SK-N-SH treated with all-trans-retinoic acid at 6 μM for 48 hours (cell line): Measurements from ENCODE around the gene ATP4B.

Experiments
- ATAC-seq: fragments of 200-7000 bp; cut with Tn5 transposase; 3 replicates; pipeline ENCODE4 v1.9.1; 2020; ENCODE audit warnings: mild to moderate bottlenecking, moderate library complexity
- ARNTL ChIP-seq: fragments of 450-650 bp; formaldehyde crosslinking; IDR thresholded peaks from 2 replicates; pipeline ENCODE4 v1.5.0; 2020; ENCODE audit warnings: low read depth, mild to moderate bottlenecking, moderate library complexity, borderline replicate concordance
- BACH2 ChIP-seq: fragments of 250-450 bp; sonication (Bioruptor Pico); IDR thresholded peaks from 2 replicates; pipeline ENCODE4 v1.9.0; 2021; ENCODE audit warnings: mild to moderate bottlenecking, borderline replicate concordance
- CREB5 ChIP-seq: fragments of 250-450 bp; sonication (Bioruptor Pico); IDR thresholded peaks from 2 replicates; pipeline ENCODE4 v1.5.1; 2020; ENCODE audit warnings: low read depth, mild to moderate bottlenecking, moderate library complexity
- CSDC2 ChIP-seq: fragments of 250-450 bp; sonication (Bioruptor Pico); IDR thresholded peaks from 2 replicates; pipeline ENCODE4 v1.5.0; 2020; ENCODE audit warnings: mild to moderate bottlenecking, moderate library complexity
- CSRNP3 ChIP-seq: fragments of 250-450 bp; sonication (Bioruptor Pico); IDR thresholded peaks from 2 replicates; pipeline ENCODE4 v1.5.1; 2021; ENCODE audit warnings: mild to moderate bottlenecking, moderate library complexity
- ESRRG ChIP-seq: fragments of 250-450 bp; sonication (Bioruptor Pico); IDR thresholded peaks from 2 replicates; pipeline ENCODE4 v1.6.1; 2021; ENCODE audit warnings: mild to moderate bottlenecking
- GLIS3 ChIP-seq: fragments of 250-450 bp; sonication (Bioruptor Pico); IDR thresholded peaks from 2 replicates; pipeline ENCODE4 v1.5.0; 2020; ENCODE audit warnings: mild to moderate bottlenecking, moderate library complexity
- ISL1 ChIP-seq: fragments of 250-450 bp; sonication (Bioruptor Pico); IDR thresholded peaks from 2 replicates; pipeline ENCODE4 v2.1.2; 2022; ENCODE audit warnings: mild to moderate bottlenecking, moderate library complexity
- OSR1 ChIP-seq: fragments of 250-450 bp; sonication (Bioruptor Pico); IDR thresholded peaks from 2 replicates; pipeline ENCODE4 v1.8.0; 2022; ENCODE audit warnings: moderate library complexity, mild to moderate bottlenecking, inconsistent platforms
- PATZ1 ChIP-seq: fragments of 250-450 bp; sonication (Bioruptor Pico); IDR thresholded peaks from 2 replicates; pipeline ENCODE4 v1.8.0; 2020; ENCODE audit warnings: mild to moderate bottlenecking, moderate library complexity, borderline replicate concordance
- POU6F1 ChIP-seq: fragments of 250-450 bp; sonication (Bioruptor Pico); IDR thresholded peaks from 2 replicates; pipeline ENCODE4 v1.8.0; 2021; ENCODE audit warnings: low read depth, mild to moderate bottlenecking, moderate library complexity, borderline replicate concordance
- PPARA ChIP-seq: fragments of 250-450 bp; sonication (Bioruptor Pico); IDR thresholded peaks from 2 replicates; pipeline ENCODE4 v1.5.0; 2020; ENCODE audit warnings: mild to moderate bottlenecking, borderline replicate concordance
- SNAI2 ChIP-seq: fragments of 250-450 bp; sonication (Bioruptor Pico); IDR thresholded peaks from 2 replicates; pipeline ENCODE4 v1.5.0; 2020; ENCODE audit warnings: mild to moderate bottlenecking, moderate library complexity
- TCF4 ChIP-seq: fragments of 250-450 bp; sonication (Bioruptor Pico); IDR thresholded peaks from 2 replicates; pipeline ENCODE4 v1.8.0; 2021; ENCODE audit warnings: mild to moderate bottlenecking, moderate library complexity, borderline replicate concordance
- TOX ChIP-seq: fragments of 250-450 bp; sonication (Bioruptor Pico); IDR thresholded peaks from 2 replicates; pipeline ENCODE4 v1.8.0; 2021; ENCODE audit warnings: mild to moderate bottlenecking, moderate library complexity, borderline replicate concordance
- ZC3H10 ChIP-seq: fragments of 250-450 bp; sonication (Bioruptor Pico); IDR thresholded peaks from 2 replicates; pipeline ENCODE4 v1.5.1; 2021; ENCODE audit warnings: mild to moderate bottlenecking, moderate library complexity
- ZFP3 ChIP-seq: fragments of 250-450 bp; sonication (Bioruptor Pico); IDR thresholded peaks from 2 replicates; pipeline ENCODE4 v1.5.0; 2020; ENCODE audit warnings: mild to moderate bottlenecking, moderate library complexity
- ZFP30 ChIP-seq: fragments of 450-650 bp; formaldehyde crosslinking; IDR thresholded peaks from 2 replicates; pipeline ENCODE4 v1.5.0; 2022; ENCODE audit warnings: mild to moderate bottlenecking, moderate library complexity
- ZNF565 ChIP-seq: fragments of 450-650 bp; formaldehyde crosslinking; conservative IDR thresholded peaks from 2 replicates; pipeline ENCODE4 v1.5.0; 2020; ENCODE audit warnings: low read depth, mild to moderate bottlenecking, moderate library complexity
- ZNF70 ChIP-seq: fragments of 450-650 bp; formaldehyde crosslinking; IDR thresholded peaks from 2 replicates; pipeline ENCODE4 v1.5.0; 2020; ENCODE audit warnings: mild to moderate bottlenecking, moderate library complexity
- ZNF8 ChIP-seq: fragments of 450-650 bp; formaldehyde crosslinking; IDR thresholded peaks from 2 replicates; pipeline ENCODE4 v1.5.0; 2020; ENCODE audit warnings: mild to moderate bottlenecking, moderate library complexity

ATP4B gene

GRCh38 chr13:113635048-113635420 is 23.0 kb downstream of the ATP4B start:
- no peak for ATAC-seq
- TF ChIP-seq BACH2 (CRISPR knock-in tag), result no peak
- TF ChIP-seq OSR1, result no peak
- no peak for TF ChIP-seq CSRNP3
- TF ChIP-seq ZNF70 (CRISPR knock-in tag), result no peak
- no peak for TF ChIP-seq ZNF8 (CRISPR knock-in tag)
- no peak for TF ChIP-seq PATZ1 (CRISPR knock-in tag)
- no peak for TF ChIP-seq ISL1
- no peak for TF ChIP-seq ZFP3 (CRISPR knock-in tag)
- TF ChIP-seq ZNF565 (CRISPR knock-in tag), result no peak
- no peak for TF ChIP-seq ARNTL (CRISPR knock-in tag)
- TF ChIP-seq CSDC2, result no peak
- TF ChIP-seq TCF4 (CRISPR knock-in tag), result no peak
- TF ChIP-seq TOX (CRISPR knock-in tag), result no peak
- no peak for TF ChIP-seq PPARA
- TF ChIP-seq ESRRG (CRISPR knock-in tag), result no peak
- TF ChIP-seq ZC3H10, result no peak

- ATAC-seq, result no peak
- TF ChIP-seq TCF4 (CRISPR knock-in tag), result no peak
- no peak for TF ChIP-seq GLIS3 (CRISPR knock-in tag)
- TF ChIP-seq PPARA, result no peak
- TF ChIP-seq CSDC2, result no peak
- no peak for TF ChIP-seq ZC3H10
- TF ChIP-seq PATZ1 (CRISPR knock-in tag), result no peak
- no peak for TF ChIP-seq POU6F1
- no peak for TF ChIP-seq ZFP30 (CRISPR knock-in tag)
- no peak for TF ChIP-seq CSRNP3
- no peak for TF ChIP-seq OSR1
- TF ChIP-seq ZNF70 (CRISPR knock-in tag), result no peak
- TF ChIP-seq ZNF8 (CRISPR knock-in tag), result no peak
- TF ChIP-seq ISL1, result no peak
- TF ChIP-seq BACH2 (CRISPR knock-in tag), result no peak
- TF ChIP-seq CREB5 (CRISPR knock-in tag), result no peak
Observed at GRCh38 chr13:113634279-113635047, 23.5 kb downstream of the ATP4B start.

- no peak for ATAC-seq
- TF ChIP-seq BACH2 (CRISPR knock-in tag) (no peak), ZNF8 (CRISPR knock-in tag) (no peak), PATZ1 (CRISPR knock-in tag) (no peak), TOX (CRISPR knock-in tag) (no peak), ISL1 (no peak), ARNTL (CRISPR knock-in tag) (no peak), ZFP3 (CRISPR knock-in tag) (no peak), ZNF70 (CRISPR knock-in tag) (no peak), TCF4 (CRISPR knock-in tag) (no peak), ZC3H10 (no peak), GLIS3 (CRISPR knock-in tag) (no peak), POU6F1 (no peak), SNAI2 (CRISPR knock-in tag) (no peak), ZFP30 (CRISPR knock-in tag) (no peak), PPARA (no peak), ESRRG (CRISPR knock-in tag) (no peak)
Observed at GRCh38 chr13:113633485-113633873, 24.5 kb downstream of the ATP4B start.
